NAMALWA (cell line): ENCODE data around the gene RLN3.

Experiments used
- DNase-seq: peaks from one replicate; pipeline ENCODE4 v3.0.0-alpha.2; 2015; ENCODE audit warnings: low spot score

RLN3 gene

DNA sequence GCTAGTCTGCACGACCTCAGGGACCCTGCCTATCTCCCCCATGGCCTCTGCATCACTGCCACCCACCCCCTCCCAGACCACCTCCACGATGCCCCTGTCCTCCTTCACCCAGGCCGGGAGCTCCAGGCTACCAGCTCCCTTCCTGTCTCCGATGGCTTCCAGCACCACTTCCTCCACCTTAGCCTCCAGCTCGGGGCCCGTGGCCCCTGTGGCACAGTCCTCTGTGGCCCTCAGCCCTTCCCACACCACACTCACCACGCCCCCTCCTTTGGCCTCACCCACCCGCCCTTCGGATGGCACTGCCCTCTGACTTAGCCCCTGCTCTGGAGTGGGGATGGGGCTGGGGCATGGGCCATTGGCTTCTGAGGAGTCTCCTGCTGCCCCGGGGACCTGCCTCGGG lies 26.8 kb downstream of the RLN3 start:
- no peak for DNase-seq

DNA sequence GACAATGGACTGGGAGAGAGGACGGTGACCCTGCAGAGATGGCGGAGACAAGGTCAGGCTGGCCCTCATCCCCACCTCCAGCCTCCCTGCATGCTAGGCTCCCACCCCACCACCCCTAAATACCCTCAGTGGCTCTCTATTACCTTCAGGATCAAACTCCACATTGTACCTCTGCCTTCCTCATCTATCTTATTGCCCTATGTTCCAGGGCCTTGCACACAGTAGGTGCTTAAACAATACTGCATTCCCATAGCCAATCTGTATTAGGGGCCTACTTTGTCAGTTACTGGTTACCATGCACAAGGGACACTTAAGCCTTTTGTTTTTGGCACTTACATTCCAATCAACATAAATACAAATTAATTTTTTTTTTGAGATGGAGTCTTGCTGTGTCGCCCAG lies 27.4 kb downstream of the RLN3 start:
- DNase-seq, result no peak

DNA sequence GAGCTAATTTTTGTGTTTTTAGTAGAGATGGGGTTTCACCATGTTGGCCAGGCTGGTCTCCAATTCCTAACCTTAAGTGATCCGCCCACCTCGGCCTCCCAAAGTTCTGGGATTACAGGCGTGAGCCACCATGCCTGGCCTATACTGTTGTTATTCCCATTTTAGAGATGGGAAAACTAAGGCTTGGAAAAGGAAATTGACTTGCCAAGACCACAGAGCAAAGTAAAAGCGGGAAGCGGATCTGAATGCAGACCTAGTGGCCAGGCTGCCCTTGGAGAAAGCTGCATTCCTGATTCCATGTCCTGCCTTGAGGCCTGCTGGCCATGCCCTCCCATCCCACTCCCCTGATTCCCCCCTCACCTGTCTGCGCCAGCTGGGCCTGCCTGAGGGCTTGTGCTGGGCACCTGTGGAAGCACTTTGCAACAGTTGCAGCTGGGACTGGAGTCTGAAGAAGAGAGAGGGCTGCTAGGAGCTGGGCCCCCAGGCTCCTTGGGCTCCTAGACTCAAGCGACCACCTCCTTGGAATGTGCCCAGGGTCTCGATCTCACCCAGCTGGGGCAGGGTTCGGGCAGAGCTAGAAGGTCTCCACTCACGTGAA lies 28.2 kb downstream of the RLN3 start:
- DNase-seq, result no peak

DNA sequence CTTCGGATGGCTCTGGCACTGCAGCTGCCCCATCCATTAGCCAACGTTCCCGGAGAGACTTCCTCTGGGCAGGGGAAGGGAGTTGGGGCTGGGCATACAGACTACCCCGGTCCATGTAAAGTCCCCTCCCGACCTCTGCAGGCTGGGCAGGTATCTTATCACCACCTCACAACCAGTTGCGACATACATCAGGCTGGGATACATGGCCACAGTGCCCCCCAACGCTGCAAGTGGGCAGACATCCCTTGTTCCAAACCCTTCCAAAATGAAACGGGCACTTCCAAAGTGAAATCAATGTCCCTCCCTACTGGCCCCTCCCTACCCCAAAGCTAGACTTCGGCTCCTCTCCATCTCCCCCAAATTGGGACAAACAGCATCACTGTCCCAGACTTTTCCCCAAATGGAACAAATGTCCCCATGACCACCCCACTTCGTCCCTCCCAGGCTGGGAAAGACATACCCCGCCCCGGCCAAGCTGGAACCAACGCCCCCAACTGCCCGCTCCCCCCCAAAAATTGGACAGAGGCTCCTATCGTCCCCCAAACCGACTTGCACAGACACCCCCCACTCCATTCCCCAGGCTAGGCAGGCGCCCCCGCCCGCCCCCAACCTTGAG lies 28.9 kb downstream of the RLN3 start:
- DNase-seq, result no peak

DNA sequence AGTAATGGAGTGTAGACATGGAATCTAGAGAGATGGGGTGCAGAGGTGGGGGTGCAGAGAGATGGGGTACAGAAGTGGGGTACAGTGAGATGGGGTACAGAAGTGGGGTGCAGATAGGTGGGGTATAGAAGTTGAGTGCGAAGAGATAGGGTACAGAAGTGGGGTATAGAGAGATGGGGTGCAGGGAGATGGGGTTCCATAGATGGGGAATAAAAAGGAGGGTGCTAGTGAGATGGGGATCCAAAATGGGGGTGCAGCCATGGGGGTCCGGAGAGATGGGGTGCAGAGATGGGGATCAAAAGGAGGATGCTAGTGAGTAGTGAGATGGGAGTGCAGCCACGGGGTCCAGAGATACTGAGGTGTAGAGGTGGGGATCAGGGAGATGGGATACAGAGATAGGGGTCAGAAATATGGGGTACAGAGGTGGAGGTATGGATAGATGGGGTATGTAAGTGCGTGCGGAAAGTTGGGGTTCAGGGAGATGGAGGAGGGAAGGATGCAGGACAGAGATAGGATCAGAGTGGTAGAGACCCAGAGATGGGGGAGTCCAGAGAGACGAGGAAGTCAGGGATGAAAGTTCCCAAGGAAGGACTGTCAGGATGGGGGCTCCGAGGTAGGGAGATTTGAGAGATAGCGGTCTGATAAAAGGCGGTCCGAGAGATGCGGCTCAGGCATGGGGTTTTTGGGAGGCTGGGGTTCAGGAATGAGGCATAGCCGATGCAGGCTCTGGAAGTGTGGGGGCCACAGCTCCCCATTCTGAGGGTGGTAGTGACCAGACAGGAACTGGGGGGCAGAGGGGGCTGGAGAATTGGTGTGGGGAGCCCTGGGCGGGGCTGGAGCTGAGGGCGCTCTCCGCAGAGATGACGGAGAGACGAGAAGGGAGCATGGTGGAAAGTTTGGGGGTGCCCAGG lies 30.5 kb downstream of the RLN3 start:
- DNase-seq, result no peak

DNA sequence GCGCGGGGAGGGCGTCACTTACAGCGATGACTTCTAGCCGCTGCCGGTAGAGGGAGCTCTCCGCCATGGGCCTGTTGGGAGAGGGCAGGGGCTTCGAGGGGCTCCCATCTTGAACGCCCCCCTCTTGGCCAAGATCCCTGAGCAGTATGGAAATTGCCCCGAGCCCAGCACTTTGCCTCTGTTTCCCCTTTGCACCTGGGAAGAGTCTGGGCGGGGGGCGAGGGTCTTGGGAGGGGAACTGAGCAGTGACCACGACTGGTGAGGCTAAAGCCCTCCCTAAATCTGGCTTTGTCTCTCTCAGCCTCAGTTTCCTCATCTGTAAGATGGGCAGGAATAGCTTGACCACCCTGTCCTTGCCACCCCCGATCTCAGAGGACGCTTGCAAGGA lies 31.1 kb downstream of the RLN3 start:
- DNase-seq, result no peak

DNA sequence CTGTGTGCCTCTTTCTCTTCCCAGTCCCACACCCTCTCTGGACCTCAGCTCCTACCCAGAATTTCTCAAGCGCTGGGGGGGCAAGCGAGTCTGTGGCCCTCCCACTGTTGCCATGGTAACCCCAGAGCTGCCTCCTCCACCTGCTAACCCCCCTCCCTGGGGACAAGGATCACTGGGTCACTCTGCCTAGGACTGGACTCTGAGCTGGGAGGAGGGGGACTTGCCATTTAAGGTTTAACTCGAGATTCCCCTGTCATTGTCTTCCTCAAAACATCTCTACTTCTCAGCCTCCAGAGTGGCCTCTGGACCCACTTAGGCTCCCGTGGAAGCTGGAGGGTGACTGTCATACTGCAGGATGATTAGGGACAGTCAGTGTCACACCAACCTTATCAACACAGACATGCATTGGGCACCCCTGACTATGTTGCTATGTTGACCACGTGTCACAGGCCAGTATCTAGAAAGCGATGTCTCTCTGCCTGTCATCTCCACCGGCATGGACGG lies 31.8 kb downstream of the RLN3 start:
- DNase-seq, result no peak

DNA sequence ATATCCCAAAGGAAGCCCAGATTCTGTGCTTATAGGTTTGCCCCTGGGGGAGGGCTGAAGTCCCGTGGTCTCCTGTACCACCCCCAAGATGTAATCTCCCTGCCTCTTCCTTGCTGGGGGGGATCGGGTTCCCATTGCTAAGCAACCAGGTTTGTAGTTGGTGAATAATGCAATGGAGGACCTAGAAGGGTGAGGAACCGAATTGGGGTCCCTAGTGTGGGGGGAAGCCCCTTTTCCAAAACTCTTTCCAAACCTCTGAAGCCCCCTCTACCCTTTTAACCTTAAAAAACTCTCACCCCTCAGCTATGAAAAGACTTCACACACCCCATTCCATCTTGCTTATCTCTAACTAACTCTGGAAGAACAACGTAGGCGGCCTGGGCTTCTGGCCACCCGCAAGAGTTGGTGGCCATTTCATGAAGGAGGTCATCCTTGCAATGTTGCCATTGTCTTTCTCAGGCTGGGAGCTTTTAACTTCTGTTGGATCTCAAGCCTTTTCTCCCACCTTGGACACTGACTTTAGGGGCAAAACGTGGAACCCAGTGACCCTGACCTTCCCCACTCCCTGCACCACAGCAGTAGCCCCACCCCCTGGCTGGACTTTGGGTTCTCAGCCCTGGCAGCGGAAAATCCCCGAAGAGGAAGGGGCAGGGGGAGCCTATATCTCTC lies 33.3 kb downstream of the RLN3 start:
- DNase-seq, result no peak

DNA sequence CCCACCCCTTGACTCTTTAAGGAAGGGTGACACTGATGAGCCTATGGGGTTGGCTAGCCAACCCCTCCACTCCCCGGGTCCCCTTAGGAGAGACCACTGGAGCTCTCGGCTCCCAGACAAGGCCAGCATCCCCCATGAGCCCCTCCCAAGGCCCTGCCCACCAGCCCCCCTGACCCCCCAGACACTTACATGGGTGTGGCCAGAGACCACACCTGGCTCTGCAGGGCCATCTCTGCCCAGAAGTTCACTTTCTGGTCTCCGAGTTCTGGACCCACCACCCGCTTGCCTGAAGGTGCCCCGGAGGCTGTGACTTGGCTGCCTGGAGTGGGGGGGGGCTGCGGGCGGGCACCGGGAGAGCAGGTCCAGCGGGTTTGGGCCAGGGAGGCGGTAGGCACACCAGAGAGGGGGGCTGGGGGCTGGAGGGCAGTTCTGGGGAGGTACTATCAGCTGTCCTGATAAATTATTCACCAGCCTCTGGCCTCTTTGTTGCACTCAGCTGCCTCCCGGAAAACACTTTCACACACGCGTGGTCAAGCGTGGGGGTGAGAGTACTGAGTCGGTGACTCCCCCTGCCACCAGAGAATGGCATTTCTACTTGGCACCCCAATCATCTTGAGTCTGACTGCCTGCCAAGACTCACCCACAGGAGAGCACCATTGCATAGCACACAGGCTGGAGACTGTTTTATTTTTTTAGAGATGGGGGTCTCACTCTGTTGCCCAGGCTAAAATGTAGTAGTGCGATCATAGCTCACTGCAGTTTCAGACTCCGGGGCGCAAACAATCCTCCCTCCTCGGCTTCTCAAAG lies 34.0 kb downstream of the RLN3 start, which contains the start of gene PALM3:
Gene PALM3 (minus strand): TSS at position 326 of the 807 bp plus-strand sequence. CDS start 96 bp downstream, at position 230.
- DNase-seq, result no peak

DNA sequence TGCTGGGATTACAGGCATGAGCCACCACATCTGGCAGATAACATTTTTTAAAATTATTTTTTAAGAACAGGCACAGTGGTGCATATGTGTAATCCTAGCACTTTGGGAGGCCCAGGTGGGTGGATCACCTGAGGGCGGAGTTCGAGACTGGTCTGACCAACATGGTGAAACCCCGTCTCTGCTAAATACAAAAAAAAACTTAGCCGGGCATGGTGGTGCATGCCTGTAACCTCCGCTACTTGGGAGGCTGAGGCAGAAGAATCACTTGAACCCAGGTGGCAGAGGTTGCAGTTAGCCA lies 34.6 kb downstream of the RLN3 start:
- no peak for DNase-seq

DNA sequence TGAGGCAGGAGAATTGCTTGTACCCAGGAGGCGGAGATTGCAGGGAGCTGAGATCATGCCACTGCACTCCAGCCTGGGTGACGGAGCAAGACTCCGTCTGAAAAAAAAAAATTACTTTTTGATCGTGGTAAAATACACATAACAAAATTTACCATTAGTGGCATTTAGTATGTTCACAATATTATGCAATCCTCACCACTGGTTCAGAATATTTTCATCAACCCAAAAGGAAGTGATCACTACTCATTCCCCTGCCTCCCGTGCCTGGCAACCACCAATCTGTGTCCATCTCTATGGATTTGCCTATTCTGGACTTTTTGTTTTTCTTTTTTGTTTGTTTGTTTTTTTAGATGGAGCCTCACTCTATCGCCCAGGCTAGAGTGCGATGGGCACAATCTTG lies 35.2 kb downstream of the RLN3 start:
- DNase-seq, result no peak

DNA sequence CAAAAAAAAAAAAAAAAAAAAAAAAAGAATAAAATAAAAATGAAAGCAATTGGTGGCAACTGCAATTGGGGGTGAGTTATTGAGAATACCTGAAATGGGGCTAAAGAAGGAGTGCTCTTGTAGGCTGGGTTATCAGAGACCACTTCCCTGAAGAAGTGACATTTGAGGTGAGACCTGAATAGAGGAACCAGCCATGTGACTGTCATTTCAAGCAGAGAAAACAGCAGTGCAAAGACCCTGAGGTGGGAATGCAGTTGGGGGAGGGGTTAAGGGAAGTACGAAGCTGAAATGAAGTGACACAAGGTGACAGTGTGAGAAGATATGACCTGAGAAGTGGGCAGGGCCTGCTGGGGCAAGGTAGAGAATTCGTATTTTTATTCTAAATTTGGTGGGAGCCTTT lies 38.2 kb downstream of the RLN3 start:
- no peak for DNase-seq

DNA sequence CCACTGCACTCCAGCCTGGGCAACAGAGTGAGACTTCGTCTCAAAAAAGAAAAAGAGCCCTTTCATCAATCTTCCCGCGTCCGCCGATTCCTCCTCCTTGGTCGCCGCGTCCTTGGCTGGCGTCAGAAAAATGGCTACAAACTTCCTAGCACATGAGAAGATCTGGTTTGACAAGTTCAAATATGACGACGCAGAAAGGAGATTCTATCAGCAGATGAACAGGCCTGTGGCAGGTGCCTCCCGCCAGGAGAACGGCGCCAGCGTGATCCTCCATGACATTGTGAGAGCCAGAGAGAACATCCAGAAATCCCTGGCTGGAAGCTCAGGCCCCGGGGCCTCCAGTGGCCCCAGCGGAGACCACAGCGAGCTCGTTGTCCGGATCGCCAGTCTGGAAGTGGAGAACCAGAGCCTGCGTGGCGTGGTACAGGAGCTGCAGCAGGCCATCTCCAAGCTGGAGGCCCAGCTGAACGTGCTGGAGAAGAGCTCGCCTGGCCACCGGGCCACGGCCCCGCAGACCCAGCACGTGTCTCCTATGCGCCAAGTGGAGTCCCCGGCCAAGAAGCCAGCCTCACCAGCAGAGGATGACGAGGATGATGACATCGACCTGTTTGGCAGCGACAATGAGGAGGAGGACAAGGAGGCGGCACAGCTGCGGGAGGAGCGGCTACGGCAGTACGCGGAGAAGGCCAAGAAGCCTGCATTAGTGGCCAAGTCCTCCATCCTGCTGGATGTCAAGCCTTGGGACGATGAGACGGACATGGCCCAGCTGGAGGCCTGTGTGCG lies 42.5 kb downstream of the RLN3 start:
- no peak for DNase-seq

DNA sequence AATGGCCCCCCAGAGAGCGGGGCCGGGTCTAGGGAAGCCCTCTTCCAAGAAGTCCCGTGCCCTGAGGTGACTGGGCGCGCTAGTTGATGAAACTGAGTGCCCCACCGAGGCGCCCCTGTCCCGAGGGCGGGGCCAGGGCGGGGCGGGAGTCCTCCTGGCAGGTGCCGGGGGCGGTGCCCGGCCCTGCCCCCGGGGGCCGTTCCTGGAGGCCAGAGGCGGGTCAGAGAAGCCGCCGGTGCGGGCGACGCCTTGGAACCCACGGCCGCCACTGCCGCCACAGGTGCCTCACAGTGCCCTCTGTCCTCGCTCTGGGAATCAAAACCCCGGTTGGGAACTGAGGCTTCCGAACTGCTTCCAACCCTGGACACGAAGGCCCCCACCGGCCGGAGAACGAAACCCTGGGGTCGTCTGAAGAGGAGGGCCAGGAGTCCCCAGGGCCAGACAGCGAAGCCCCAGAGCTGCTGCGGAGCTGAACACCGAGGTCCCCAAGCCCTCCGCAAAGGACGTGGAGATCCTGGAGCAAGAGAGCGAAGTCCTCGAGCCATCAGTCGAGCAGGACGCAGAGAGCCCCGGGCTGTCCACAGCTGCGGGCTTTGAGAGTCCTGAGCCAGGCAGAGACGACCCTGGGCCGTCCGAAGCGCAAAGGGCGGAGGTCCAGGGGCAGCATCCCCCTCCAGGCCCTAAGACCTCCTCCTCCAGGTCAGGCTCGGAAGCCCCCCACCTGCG lies 44.8 kb downstream of the RLN3 start, which contains the start of gene MISP3:
Gene MISP3 (plus strand): TSS at position 252 of the 726 bp plus-strand sequence. CDS start 524 bp downstream, outside the sequence.
- DNase-seq, result peak; percentile 55

DNA sequence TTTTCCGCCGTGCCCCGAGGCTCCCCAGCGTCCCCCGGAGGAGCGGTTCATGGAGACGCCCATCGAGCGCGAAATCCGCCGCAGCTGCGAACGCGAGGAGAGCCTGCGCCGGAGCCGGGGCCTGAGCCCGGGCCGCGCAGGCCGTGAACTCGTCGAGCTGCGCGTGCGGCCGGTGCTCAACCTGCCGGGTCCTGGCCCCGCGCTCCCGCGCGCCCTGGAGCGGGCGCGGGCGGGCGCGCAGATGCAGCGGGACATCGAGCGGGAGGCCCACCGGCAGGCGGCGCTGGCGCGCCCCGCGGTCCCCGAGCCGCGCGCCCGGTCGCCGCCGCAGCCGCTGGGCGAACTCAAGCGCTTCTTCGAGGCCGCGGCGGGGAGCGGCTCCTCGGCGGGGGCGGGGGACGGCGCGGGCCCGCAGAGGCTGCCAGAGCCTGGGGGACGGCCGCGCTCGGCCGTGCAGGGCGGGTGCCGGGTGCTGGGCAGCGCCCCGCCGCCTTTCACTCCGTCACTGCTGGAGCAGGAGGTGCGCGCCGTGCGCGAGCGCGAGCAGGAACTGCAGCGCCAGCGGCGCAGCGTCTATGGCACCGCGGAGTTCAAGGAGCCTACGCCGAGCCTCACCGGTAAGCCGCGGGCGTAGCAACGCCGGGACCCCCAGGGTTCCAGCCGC lies 45.4 kb downstream of the RLN3 start:
- peak; percentile 76 for DNase-seq

DNA sequence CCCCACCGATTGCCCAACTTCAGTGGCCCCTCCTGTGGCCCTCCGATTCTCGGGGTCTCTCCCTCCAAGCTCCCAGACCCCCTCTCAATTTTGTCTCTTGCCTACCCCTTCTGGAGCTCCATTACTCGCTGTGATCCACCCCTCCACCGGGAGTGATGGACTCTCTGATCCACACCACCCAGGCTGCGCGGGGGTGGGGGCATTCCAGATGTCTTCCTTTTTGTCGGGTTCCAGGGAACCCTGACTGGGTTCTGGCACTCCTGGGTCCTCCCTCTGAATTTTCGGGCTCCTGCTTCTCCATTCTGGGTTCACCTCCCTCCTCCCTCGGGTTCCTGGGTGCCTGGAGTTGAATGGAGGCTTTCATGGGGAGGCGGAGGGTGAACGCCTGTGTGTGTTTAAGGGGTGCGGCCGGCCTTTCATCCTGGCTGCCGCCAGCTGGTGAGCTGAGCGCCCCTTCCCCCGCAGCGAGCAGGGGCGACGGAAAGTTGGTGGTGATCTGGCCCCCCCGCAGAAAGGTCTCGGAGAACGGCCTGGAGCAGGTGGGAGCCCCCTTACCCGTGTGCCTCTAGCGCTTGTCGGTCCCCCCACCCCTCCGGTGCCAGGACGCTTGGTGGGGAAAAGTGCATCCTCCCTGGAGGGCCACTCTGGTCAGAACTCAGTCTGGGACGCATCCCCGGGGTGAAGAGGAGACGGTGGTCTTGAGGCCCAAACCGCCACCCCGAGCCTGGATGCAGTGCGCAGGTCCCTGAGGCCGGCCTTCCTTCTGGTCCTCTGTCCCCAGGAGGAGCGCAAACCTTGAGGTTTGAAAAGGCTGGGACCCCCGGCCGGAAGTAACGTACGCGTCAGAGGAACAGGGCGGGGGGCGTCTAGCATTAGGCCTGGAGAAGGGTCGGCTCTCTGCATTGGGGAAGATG lies 46.2 kb downstream of the RLN3 start:
- DNase-seq, result no peak

DNA sequence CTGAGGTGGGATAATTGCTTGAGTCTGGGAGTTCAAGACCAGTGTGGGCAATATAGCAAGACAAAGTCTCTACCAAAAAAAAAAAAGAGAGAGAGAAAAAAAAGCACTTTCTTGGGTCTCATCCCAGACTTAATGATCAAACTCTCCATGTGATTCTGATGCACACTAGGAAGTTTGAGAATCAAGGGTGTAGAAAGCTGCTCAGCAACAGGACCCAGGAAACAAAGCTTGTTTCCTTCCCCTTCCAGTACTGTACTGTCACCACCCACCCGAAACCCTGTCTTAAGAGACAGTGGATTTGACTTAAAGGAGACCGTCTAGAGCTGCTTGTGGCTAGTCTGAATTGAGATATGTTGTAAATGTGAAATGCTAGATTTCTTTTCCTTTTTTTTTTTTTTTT lies 50.5 kb downstream of the RLN3 start:
- DNase-seq, result no peak
